WI38 (cell line): Measurements from ENCODE around the gene SRSF10.

Experiments
- H3K4me3 ChIP-seq: 2 replicates; pipeline ENCODE4 v1.5.1; 2011; ENCODE audit warnings: low read depth, mild to moderate bottlenecking, control low read depth, low read length
- TF ChIP-seq, protein P1 (sequence below): IDR thresholded peaks from 2 replicates; pipeline ENCODE4 v1.5.1; 2012; ENCODE audit warnings: low read depth, mild to moderate bottlenecking, control low read depth, low read length

Gene SRSF10

DNA sequence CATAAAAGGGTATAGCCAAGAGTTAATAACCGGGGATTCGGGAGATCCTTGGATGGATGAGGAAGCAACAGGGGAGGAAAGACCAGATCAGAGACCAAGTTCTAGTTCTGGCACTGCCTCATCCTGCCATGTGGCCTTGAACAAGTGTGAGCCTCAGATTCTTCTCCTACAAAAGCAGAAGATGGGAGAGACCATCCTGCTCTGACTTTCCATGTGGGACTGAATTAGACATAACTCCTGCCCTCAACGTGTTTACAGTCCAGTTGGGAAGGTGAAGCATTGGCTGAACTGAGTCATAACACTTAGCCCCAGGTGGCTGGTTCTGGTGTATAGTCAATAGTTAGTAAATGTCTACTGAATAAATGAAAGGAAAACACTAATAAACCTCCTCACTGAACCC is 54.8 kb downstream of the SRSF10 start:
- TF ChIP-seq, protein P1, sequence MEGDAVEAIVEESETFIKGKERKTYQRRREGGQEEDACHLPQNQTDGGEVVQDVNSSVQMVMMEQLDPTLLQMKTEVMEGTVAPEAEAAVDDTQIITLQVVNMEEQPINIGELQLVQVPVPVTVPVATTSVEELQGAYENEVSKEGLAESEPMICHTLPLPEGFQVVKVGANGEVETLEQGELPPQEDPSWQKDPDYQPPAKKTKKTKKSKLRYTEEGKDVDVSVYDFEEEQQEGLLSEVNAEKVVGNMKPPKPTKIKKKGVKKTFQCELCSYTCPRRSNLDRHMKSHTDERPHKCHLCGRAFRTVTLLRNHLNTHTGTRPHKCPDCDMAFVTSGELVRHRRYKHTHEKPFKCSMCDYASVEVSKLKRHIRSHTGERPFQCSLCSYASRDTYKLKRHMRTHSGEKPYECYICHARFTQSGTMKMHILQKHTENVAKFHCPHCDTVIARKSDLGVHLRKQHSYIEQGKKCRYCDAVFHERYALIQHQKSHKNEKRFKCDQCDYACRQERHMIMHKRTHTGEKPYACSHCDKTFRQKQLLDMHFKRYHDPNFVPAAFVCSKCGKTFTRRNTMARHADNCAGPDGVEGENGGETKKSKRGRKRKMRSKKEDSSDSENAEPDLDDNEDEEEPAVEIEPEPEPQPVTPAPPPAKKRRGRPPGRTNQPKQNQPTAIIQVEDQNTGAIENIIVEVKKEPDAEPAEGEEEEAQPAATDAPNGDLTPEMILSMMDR: no peak
- H3K4me3 ChIP-seq: no peak overlapping the region

DNA sequence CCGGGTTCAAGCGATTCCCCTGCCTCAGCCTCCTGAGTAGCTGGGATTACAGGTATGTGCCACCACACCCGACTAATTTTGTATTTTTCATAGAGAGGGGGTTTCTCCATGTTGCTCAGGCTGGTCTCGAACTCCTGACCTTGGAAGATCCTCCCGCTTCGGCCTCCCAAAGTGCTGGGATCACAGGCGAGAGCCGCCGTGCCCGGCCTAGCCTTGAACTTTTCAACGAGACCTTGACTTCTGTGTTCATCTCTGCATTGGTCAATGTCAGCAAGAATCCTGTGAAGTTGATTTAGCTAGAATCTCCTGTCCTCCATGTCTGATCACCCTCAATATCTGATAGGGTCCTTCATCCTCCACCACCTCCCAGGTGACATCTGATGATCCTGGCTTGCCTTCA is 55.5 kb downstream of the SRSF10 start:
- no peak overlapping the region for H3K4me3 ChIP-seq
- TF ChIP-seq, protein P1: no peak

DNA sequence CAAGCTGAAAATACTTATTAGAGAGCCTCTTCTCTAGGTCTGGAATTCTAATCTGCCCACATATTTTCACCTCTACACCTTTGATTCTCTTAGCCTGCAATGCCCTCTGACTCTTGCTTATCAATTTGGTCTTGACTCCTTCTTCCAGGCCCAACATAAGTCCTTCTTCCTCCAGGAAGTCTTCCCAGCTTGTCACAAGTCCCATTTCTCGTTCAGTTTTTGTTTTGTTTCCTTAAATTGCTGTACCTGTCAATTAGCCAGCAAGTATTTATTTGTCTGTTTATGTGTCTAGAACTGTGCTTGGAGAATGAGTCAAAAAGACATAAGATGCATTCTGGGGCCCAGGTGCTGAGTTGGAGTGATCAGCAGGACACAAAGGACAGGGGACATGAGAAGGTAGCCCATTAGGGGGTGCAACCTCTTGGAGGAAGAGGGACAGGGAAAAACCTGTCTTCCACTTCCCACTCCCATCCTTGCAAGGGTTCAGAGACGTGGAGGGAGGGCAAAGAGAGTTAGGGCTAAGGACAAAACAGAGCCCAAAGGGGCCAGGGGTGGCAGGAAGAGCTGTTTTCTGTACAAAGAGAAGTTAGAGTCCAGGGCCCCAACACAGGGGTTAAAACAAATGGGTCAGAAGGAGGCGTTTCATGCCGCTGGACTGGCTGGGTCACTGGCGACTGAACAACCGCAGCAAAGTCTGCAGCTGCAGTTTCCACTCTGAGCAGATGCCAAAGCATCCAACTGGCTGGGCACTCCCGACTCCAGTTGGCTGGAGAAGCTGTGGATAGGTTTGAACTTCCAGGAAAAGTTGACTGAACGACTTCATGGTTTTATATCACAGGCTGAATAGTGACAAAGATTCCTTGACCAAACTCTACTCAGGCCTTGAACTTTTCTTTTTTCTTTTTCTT is 56.3 kb downstream of the SRSF10 start:
- TF ChIP-seq, protein P1: no peak
- no peak overlapping the region for H3K4me3 ChIP-seq

DNA sequence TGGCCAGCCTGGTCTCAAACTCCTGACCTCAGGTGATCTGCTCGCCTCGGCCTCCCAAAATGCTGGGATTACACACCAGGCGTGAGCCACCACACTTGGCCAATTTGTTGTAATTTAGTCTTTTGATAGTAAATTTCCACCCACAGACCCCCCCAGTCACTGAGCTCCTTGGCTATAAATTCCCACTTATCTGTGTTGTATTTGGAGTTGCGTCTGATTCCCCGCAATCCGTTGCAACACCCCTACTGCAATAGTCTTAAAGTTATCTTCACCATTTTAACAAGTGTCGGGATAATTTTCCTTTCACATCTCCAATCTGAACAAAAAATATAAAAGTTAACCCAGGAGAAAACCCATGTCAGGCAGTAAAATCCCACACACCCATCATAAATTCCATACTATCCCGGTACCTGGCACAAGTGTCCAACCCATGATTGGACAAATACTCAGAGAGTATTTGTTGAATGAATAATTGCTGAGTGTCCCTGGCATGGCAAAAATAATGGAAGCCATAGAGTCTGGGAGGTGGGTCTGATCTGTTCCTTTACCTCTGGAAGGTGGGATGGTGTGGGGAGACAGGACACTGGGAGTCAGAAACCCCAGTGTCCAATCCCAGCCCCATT is 57.7 kb downstream of the SRSF10 start:
- TF ChIP-seq, protein P1: no peak
- no peak overlapping the region for H3K4me3 ChIP-seq

DNA sequence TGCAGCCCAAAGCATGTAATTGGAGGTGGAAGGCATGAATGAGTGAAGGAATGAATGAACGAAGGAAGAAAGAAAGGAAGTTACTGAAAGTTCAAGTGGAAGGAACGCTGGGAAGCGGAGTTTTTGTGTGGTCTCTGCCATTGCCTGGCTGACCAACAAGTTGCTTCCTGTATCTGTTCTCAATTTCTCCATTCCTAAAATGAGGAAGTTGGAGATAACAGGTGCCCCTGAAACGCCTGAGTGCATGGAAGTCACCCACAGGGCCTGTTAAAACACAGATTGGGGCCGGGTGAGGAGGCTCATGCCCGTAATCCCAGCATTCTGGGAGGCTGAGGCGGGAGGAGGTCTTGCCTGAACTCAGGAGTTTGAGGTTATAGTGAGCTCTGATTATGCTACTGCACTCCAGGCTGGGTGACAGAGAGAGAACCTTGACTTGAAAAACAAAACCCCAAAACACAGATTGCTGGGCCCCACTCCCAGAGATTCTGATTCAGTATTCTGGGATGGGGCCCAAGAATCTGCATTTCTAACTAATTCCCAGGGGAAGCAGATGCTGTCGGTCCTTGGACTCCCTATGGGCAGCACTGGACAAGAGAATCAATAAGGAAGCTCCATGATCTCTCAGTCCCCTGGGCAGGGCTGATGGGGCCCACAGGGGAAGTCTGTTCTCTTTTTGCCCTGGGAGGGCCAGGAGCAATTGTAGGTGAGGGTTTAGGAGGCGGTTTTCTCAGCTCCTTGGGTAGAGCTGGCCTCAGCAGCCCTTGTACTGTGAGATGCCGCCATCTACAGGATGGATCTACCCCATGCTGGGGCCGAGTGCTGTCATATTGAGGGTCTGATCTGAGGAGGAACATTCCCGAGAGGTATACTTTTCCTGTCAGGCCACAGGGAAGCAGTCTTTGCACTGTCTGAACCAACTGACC is 63.7 kb downstream of the SRSF10 start:
- TF ChIP-seq, protein P1: peak; percentile 55
- H3K4me3 ChIP-seq: no peak overlapping the region

DNA sequence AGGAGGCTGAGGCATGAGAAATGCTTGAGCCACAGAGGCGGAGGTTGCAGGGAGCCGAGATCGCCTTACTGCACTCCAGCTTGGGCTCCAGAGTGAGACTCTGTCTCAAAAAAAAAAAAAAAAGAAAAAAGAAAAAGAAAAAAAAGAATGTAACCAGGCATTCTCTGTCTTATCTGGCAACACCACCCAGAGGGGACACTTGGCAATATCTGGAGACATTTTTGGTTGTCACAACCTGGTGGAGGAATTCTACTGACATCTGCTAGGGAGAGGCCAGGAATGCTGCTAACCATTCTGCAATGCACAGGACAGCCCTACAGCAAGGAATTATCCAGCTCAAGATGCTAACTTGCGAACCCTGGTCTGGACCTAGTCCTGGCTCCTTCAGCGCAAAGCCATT is 64.7 kb downstream of the SRSF10 start:
- no peak overlapping the region for H3K4me3 ChIP-seq
- TF ChIP-seq, protein P1: no peak
